Measurements from ENCODE around the gene OR6J1. TPM values are rescaled to one million over a fixed set of nuclear protein-coding genes. Genes with fewer than 3 reads are reported as not detected.

Gene OR6J1
- total RNA-seq, 1 experiment from 2014 or later, result not detected

DNA sequence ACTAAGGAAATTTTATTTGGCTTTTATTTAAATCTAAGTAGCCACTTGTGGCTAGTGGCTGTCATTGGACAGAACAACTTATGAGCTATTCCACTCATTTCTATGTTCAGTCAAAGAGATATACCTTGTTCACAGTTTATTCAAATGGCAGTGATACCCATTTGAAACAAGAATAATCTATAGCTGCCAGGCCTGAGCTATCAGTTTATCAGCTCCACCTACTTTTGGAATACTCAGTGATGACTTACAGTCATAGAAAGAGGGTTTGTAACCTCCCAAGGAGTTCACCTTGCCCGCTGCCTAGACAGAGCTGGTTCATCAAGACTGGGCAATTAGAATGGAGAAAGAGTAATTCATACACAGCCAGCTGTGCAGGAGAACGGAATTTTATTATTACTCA, 50.6 kb downstream of the OR6J1 start:
- intact Hi-C loops (cut with micrococcal nuclease; ENCODE audit: unreplicated experiment), result no loop called here
- ChIA-PET CTCF (interaction anchor here (0.7 kb wide), 1 partner anchor 60 kb away, joined by 3 read pairs; no protein-coding TSS in a partner anchor), POLR2A (ENCODE audit: low non-redundant PET) (no interaction called here)
- H3K27ac ChIP-seq (ENCODE audit: low read depth, low read length, poor library complexity, severe bottlenecking), result no peak overlapping the region
- no TSS peak for BruUV-seq (replicated peaks)
- no peak for DNase-seq (ENCODE audit: low spot score)
- no peaks in the 10 kb centered on the region for H3K9me3 ChIP-seq (ENCODE audit: low read depth, low read length, poor library complexity, severe bottlenecking)
- H3K4me3 ChIP-seq (ENCODE audit: low read depth, low read length, poor library complexity, severe bottlenecking), result no peak overlapping the region
- no peaks in the 10 kb centered on the region for H3K36me3 ChIP-seq (ENCODE audit: insufficient read depth, low read length, poor library complexity, severe bottlenecking)
- H3K4me1 ChIP-seq (ENCODE audit: insufficient read depth, low read length, poor library complexity, severe bottlenecking), result peaks cover 5% of the 10 kb centered on the region
- H3K27me3 ChIP-seq (replicated peaks; ENCODE audit: insufficient read depth, low read depth, low read length, poor library complexity), result no peaks in the 10 kb centered on the region
- TF ChIP-seq EZH2 (IDR thresholded peaks at IDR 0.05; ENCODE audit: borderline replicate concordance, low read depth, low read length, poor library complexity, severe bottlenecking), result no peak
- no peak for TF ChIP-seq CTCF (conservative IDR thresholded peaks at IDR 0.05; ENCODE audit: low read depth, low read length)

DNA sequence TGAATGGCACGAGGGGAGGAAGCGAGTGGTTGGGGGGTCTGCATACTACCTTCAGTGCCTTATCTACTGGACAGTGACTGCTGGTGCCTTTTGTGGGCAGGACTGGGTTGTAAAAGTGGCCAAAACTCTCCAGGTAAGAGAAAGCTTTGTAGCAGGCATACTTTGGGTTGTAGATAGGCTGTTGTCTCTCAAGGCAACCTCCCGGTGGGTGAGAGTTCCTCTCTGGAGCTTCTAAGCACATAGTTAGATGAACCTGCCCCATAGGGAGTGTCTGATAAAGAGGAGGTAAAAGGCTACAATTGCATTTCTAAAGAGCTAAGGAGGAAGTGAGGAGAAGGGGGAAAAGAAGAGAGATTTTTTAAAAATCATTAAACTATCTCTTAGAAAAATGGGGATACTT, 51.0 kb downstream of the OR6J1 start:
- no peaks in the 10 kb centered on the region for H3K9me3 ChIP-seq (ENCODE audit: low read depth, low read length, poor library complexity, severe bottlenecking)
- TF ChIP-seq CTCF (conservative IDR thresholded peaks at IDR 0.05; ENCODE audit: low read depth, low read length) (no peak), EZH2 (IDR thresholded peaks at IDR 0.05; ENCODE audit: borderline replicate concordance, low read depth, low read length, poor library complexity, severe bottlenecking) (no peak)
- no peak overlapping the region for H3K27ac ChIP-seq (ENCODE audit: low read depth, low read length, poor library complexity, severe bottlenecking)
- H3K27me3 ChIP-seq (replicated peaks; ENCODE audit: insufficient read depth, low read depth, low read length, poor library complexity), result no peaks in the 10 kb centered on the region
- H3K36me3 ChIP-seq (ENCODE audit: insufficient read depth, low read length, poor library complexity, severe bottlenecking), result no peaks in the 10 kb centered on the region
- no TSS peak for BruUV-seq (replicated peaks)
- ChIA-PET CTCF (interaction anchor here (0.7 kb wide), 1 partner anchor 60 kb away, joined by 3 read pairs; no protein-coding TSS in a partner anchor), POLR2A (ENCODE audit: low non-redundant PET) (no interaction called here)
- intact Hi-C loops (cut with micrococcal nuclease; ENCODE audit: unreplicated experiment), result no loop called here
- no peak for DNase-seq (ENCODE audit: low spot score)
- peaks cover 5% of the 10 kb centered on the region for H3K4me1 ChIP-seq (ENCODE audit: insufficient read depth, low read length, poor library complexity, severe bottlenecking)
- no peak overlapping the region for H3K4me3 ChIP-seq (ENCODE audit: low read depth, low read length, poor library complexity, severe bottlenecking)

DNA sequence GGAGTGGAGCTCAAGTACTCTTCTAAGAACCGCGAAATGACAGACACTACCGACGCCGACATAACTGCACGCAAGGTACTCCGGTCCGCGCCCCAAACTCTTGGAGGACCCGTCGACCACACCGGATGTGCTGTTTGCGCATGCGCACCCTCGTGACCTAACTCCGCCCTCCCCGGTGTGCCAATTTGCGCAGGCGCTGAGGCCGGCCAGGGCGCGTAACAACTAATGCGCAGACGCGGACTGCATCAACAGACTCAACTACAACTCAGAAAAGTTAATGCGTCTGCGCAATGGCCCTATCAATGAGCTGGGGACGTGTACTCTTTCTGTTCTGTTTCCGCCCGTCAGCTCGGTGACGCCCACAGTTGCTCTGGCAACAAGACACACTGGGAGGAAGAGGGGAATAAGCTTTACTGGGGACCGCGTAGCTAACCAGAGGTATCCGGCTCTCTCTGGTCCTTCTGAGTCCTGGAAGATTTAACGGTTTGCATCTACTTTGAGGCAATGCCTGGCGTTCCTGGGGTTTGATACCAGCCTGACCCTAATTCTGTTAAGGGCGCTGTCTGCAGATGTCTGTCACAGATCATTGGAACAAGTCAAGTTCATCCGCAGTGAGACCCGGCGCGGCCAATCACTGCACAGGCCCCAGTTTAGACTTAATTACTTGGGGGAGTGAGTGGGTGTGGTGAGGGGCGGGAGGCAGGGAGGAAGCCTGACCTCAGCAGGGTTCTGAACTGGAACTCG, 54.9 kb downstream of the OR6J1 start, which contains the start of gene DAD1:
Gene DAD1 (minus strand): TSS at position 129 of the 744 bp plus-strand sequence. CDS start 67 bp downstream, at position 62.
- no peaks in the 10 kb centered on the region for H3K27me3 ChIP-seq (replicated peaks; ENCODE audit: insufficient read depth, low read depth, low read length, poor library complexity)
- BruUV-seq (replicated peaks), result no TSS peak
- peak; percentile 100 for DNase-seq (ENCODE audit: low spot score)
- H3K9me3 ChIP-seq (ENCODE audit: low read depth, low read length, poor library complexity, severe bottlenecking), result no peaks in the 10 kb centered on the region
- intact Hi-C loops (cut with micrococcal nuclease; ENCODE audit: unreplicated experiment), result no loop called here
- H3K4me1 ChIP-seq (ENCODE audit: insufficient read depth, low read length, poor library complexity, severe bottlenecking), result peaks cover 15% of the 10 kb centered on the region
- TF ChIP-seq CTCF (conservative IDR thresholded peaks at IDR 0.05; ENCODE audit: low read depth, low read length) (no peak), EZH2 (IDR thresholded peaks at IDR 0.05; ENCODE audit: borderline replicate concordance, low read depth, low read length, poor library complexity, severe bottlenecking) (no peak)
- H3K4me3 ChIP-seq (ENCODE audit: low read depth, low read length, poor library complexity, severe bottlenecking), result peak within 1 kb of the TSS; percentile 81
- H3K27ac ChIP-seq (ENCODE audit: low read depth, low read length, poor library complexity, severe bottlenecking), result peak within 1 kb of the TSS; percentile 78
- H3K36me3 ChIP-seq (ENCODE audit: insufficient read depth, low read length, poor library complexity, severe bottlenecking), result peaks cover 8% of the 10 kb centered on the region
- ChIA-PET CTCF (interaction anchor here (0.5 to 1.5 kb wide), 7 partner anchors 9 to 388 kb away, joined by 3 to 8 read pairs (median 6); partner anchors contain the start of gene ABHD4), POLR2A (ENCODE audit: low non-redundant PET) (interaction anchor here (0.5 to 0.6 kb wide), 3 partner anchors 18 to 444 kb away, joined by 4 to 9 read pairs (median 5); no protein-coding TSS in a partner anchor)

Measured in A673 (cell line).